NOMO-1 treated with dmso at 0.1 percent for 144 hours (cell line): ENCODE measurements around the gene HEPN1.

Source experiments
- DNase-seq: peaks from one replicate; lab custom pipeline; 2025; ENCODE audit not compliant: unreplicated experiment; lab: John Stamatoyannopoulos, UW

HEPN1 gene

GRCh38 chr11:124884869-124885479 is 34.1 kb upstream of the HEPN1 start:
- no peak for DNase-seq

- no peak for DNase-seq
These were observed 32.6 kb upstream of the HEPN1 start for GRCh38 chr11:124886476-124886875.

- no peak for DNase-seq
These were observed 31.9 kb upstream of the HEPN1 start for GRCh38 chr11:124886978-124887666.

- no peak for DNase-seq
These were observed 31.4 kb upstream of the HEPN1 start for GRCh38 chr11:124887667-124888013.

- DNase-seq, result no peak
These were observed 29.6 kb upstream of the HEPN1 start for GRCh38 chr11:124889191-124890091.

GRCh38 chr11:124890151-124890550 is 28.9 kb upstream of the HEPN1 start:
- no peak for DNase-seq

- no peak for DNase-seq
These were observed 28.2 kb upstream of the HEPN1 start for GRCh38 chr11:124890683-124891372.

GRCh38 chr11:124891373-124891861 is 27.6 kb upstream of the HEPN1 start:
- no peak for DNase-seq

GRCh38 chr11:124892146-124892545 is 26.9 kb upstream of the HEPN1 start:
- no peak for DNase-seq

- no peak for DNase-seq
These were observed 26.1 kb upstream of the HEPN1 start for GRCh38 chr11:124892750-124893454.

GRCh38 chr11:124893781-124894401 is 25.2 kb upstream of the HEPN1 start:
- DNase-seq, result no peak

GRCh38 chr11:124894606-124895430 is 24.2 kb upstream of the HEPN1 start:
- no peak for DNase-seq

- no peak for DNase-seq
These were observed 23.5 kb upstream of the HEPN1 start for GRCh38 chr11:124895471-124895971.

- no peak for DNase-seq
These were observed 22.8 kb upstream of the HEPN1 start for GRCh38 chr11:124896071-124896750.

GRCh38 chr11:124896821-124897391 is 22.1 kb upstream of the HEPN1 start:
- no peak for DNase-seq

GRCh38 chr11:124897674-124898262 is 21.3 kb upstream of the HEPN1 start, which contains the start of gene ROBO4:
ROBO4 (minus strand) TSS chr11:124897865; CDS start chr11:124897795, 70 bp downstream.
- DNase-seq, result no peak

- DNase-seq, result no peak
These were observed 20.8 kb upstream of the HEPN1 start for GRCh38 chr11:124898263-124898680.

GRCh38 chr11:124898711-124899110 is 20.3 kb upstream of the HEPN1 start:
- DNase-seq, result no peak
